Endodermal cell (in vitro differentiated cells): ENCODE results near the gene GPR22. TPM values are rescaled to one million over a fixed set of nuclear protein-coding genes. Genes with fewer than 3 reads are reported as not detected.

Experiments
- DNase-seq: peaks from one replicate; pipeline ENCODE4 v3.0.0-alpha.2; 2017
- H3K27ac ChIP-seq: 2 replicates; pipeline ENCODE4 v1.5.1; 2013; ENCODE audit warnings: mild to moderate bottlenecking, low read depth, low read length, moderate library complexity
- H3K27me3 ChIP-seq: 2 replicates; pipeline ENCODE4 v1.6.1; 2013; ENCODE audit warnings: mild to moderate bottlenecking, low read length, moderate library complexity; ENCODE audit not compliant: insufficient read depth, control insufficient read depth, poor library complexity, severe bottlenecking
- H3K36me3 ChIP-seq: 2 replicates; pipeline ENCODE4 v1.7.0; 2013; ENCODE audit warnings: mild to moderate bottlenecking, low read length, moderate library complexity; ENCODE audit not compliant: control insufficient read depth, insufficient read depth
- H3K4me1 ChIP-seq: one replicate; pipeline ENCODE4 v1.7.0; 2013; ENCODE audit warnings: low read length; ENCODE audit not compliant: control insufficient read depth, insufficient read depth
- H3K4me3 ChIP-seq: 2 replicates; pipeline ENCODE4 v1.5.1; 2013; ENCODE audit warnings: mild to moderate bottlenecking, low read length, moderate library complexity
- H3K9ac ChIP-seq: 2 replicates; pipeline ENCODE4 v1.6.1; 2013; ENCODE audit warnings: mild to moderate bottlenecking, low read length, moderate library complexity; ENCODE audit not compliant: poor library complexity, severe bottlenecking; ENCODE audit errors: extremely low read depth
- H3K9me3 ChIP-seq: 2 replicates; pipeline ENCODE4 v1.6.1; 2013; ENCODE audit warnings: mild to moderate bottlenecking, low read length, moderate library complexity; ENCODE audit not compliant: control insufficient read depth
- H3K27ac Mint-ChIP-seq: 2 replicates; pipeline ENCODE4 v1.8.0; 2020; ENCODE audit warnings: mixed read lengths
- H3K27me3 Mint-ChIP-seq: 2 replicates; pipeline ENCODE4 v1.8.0; 2021; ENCODE audit warnings: mild to moderate bottlenecking, mixed read lengths; ENCODE audit not compliant: insufficient read depth
- H3K36me3 Mint-ChIP-seq: 2 replicates; pipeline ENCODE4 v1.8.0; 2020; ENCODE audit warnings: low read depth, mixed read lengths
- H3K4me1 Mint-ChIP-seq: 2 replicates; pipeline ENCODE4 v1.8.0; 2020; ENCODE audit warnings: mixed read lengths
- H3K4me3 Mint-ChIP-seq: 2 replicates; pipeline ENCODE4 v1.8.0; 2020; ENCODE audit warnings: mild to moderate bottlenecking, moderate library complexity, mixed read lengths
- H3K9me3 Mint-ChIP-seq: 2 replicates; pipeline ENCODE4 v1.8.0; 2020; ENCODE audit warnings: mild to moderate bottlenecking, mixed read lengths
- whole genome bisulfite sequencing, 2 experiments: methylation state at CpG; one replicate each; pipeline versions ENCODE4 v1.1.5 to v1.1.7; 2013; ENCODE audit warnings: missing lambda C conversion rate in 2 of 2, mixed read lengths in 1 of 2; ENCODE audit not compliant: insufficient coverage in 1 of 2, insufficient read length in 1 of 2; 5-methylcytosine and 5-hydroxymethylcytosine counted together
- total RNA-seq, 2 donors: library from RNA; stranded (reverse); fragmentation: NEBNext Ultra II Directional in 1 of 2; extraction: Animal tissue kit (Norgen Biotek cat#: 25700) in 1 of 2; gene quantifications; 2 replicates in 1 of 2; 3 replicates in 1 of 2; pipeline ENCODE4 v1.2.1, GENCODE V29; 2021
- TF ChIP-seq, protein P1 (sequence below): fragments of 200-600 bp; sonication (generic); conservative IDR thresholded peaks from 2 replicates; pipeline ENCODE4 v1.5.0; 2021; ENCODE audit warnings: antibody characterized with exemption, mild to moderate bottlenecking

The GPR22 gene
- total RNA-seq, 2 donors from 2014 or later, result not detected

DNA sequence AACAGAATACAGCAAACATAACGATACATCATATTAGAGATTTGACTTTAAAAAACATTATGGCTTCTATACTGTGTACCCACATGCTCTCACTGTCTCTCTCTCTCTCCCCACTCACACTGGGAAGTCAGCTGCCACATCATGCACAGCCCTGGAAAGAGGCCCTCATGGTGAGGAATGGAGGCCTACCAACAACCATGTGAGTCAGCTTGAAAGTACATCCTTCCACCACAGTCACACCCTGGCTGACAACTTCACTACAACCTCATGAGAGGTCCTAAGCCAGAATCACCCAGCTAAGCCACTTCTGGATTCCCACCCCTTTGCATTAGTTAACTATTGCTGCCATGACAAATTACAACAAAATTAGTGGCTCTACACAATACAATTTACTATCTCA, 23.3 kb upstream of the GPR22 start:
- Histone ChIP-seq H3K9ac (no peak overlapping the region), H3K27me3 (no peaks in the 10 kb centered on the region), H3K4me1 (no peaks in the 10 kb centered on the region), H3K27ac (no peak overlapping the region), H3K36me3 (no peaks in the 10 kb centered on the region), H3K4me3 (no peak overlapping the region), H3K9me3 (no peaks in the 10 kb centered on the region)
- Mint-ChIP-seq H3K27ac (no peak overlapping the region), H3K36me3 (peaks cover 11% of the 10 kb centered on the region), H3K4me1 (no peaks in the 10 kb centered on the region), H3K9me3 (no peaks in the 10 kb centered on the region), H3K27me3 (no peaks in the 10 kb centered on the region), H3K4me3 (no peak overlapping the region)
- no peak for DNase-seq
- 78 to 88% methylated on average over 1 of the region's 1 CpG for WGBS, 2 experiments
- TF ChIP-seq, protein P1, sequence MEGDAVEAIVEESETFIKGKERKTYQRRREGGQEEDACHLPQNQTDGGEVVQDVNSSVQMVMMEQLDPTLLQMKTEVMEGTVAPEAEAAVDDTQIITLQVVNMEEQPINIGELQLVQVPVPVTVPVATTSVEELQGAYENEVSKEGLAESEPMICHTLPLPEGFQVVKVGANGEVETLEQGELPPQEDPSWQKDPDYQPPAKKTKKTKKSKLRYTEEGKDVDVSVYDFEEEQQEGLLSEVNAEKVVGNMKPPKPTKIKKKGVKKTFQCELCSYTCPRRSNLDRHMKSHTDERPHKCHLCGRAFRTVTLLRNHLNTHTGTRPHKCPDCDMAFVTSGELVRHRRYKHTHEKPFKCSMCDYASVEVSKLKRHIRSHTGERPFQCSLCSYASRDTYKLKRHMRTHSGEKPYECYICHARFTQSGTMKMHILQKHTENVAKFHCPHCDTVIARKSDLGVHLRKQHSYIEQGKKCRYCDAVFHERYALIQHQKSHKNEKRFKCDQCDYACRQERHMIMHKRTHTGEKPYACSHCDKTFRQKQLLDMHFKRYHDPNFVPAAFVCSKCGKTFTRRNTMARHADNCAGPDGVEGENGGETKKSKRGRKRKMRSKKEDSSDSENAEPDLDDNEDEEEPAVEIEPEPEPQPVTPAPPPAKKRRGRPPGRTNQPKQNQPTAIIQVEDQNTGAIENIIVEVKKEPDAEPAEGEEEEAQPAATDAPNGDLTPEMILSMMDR, result no peak

DNA sequence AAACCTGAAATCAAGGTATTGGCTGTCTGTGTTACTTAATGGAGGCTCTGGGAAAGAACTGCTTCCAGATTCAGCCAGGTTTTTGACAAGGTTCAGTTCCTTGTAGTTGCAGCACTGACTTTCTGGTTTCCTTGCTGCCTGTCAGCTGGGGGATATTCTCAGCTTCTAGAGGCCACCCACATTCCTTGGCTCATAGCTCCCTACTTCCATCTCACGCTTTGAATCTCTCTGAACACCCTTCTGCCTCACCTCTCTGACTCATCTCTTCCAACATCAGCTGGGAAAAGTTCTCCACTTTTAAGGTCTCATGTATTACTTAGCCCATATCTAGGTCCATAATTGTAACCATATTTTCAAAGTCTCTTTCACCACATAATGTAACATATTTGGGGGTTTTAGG, 22.9 kb upstream of the GPR22 start:
- H3K4me3 ChIP-seq, result no peak overlapping the region
- 83 to 88% methylated on average over 1 of the region's 1 CpG for WGBS, 2 experiments
- peaks cover 10% of the 10 kb centered on the region for H3K36me3 Mint-ChIP-seq
- H3K9me3 ChIP-seq, result no peaks in the 10 kb centered on the region
- TF ChIP-seq, protein P1, result no peak
- no peaks in the 10 kb centered on the region for H3K27me3 ChIP-seq
- H3K4me1 Mint-ChIP-seq, result no peaks in the 10 kb centered on the region
- H3K4me3 Mint-ChIP-seq, result no peak overlapping the region
- no peaks in the 10 kb centered on the region for H3K27me3 Mint-ChIP-seq
- H3K4me1 ChIP-seq, result no peaks in the 10 kb centered on the region
- H3K27ac Mint-ChIP-seq, result no peak overlapping the region
- no peaks in the 10 kb centered on the region for H3K9me3 Mint-ChIP-seq
- no peak overlapping the region for H3K27ac ChIP-seq
- no peak overlapping the region for H3K9ac ChIP-seq
- DNase-seq, result no peak
- no peaks in the 10 kb centered on the region for H3K36me3 ChIP-seq

DNA sequence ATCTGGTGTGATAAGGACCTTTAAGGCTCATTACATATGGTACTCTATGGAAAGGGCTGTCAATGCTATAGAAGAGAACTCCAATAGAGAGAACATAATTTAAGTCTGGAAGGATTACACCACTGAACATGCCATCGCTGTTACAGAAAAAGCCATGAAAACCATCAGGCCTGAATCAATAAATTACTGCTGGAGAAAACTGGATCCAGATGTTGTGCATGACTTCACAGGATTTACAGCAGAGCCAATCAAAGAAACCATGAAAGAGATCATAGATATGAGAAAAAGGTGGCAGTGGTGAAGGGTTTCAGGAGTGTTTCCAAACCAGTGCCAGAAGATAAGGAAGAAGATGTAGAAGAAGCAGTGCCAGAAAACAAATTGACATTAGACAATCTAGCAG, 18.9 kb upstream of the GPR22 start:
- DNase-seq, result no peak
- Histone ChIP-seq H3K4me3 (no peak overlapping the region), H3K9ac (no peak overlapping the region), H3K27ac (no peak overlapping the region), H3K9me3 (no peaks in the 10 kb centered on the region), H3K36me3 (no peaks in the 10 kb centered on the region), H3K27me3 (no peaks in the 10 kb centered on the region), H3K4me1 (no peaks in the 10 kb centered on the region)
- TF ChIP-seq, protein P1, result no peak
- Mint-ChIP-seq H3K36me3 (peaks cover 4% of the 10 kb centered on the region), H3K9me3 (no peaks in the 10 kb centered on the region), H3K27ac (no peak overlapping the region), H3K4me1 (no peaks in the 10 kb centered on the region), H3K27me3 (no peaks in the 10 kb centered on the region), H3K4me3 (no peak overlapping the region)
- 87 to 94% methylated on average over 1 of the region's 1 CpG for WGBS, 2 experiments
